ENCODE data around the gene DLEC1. TPM values are rescaled to one million over a fixed set of nuclear protein-coding genes. Genes with fewer than 3 reads are reported as not detected.
"Not testable (repeated sequence)": the region's sequence is repeated elsewhere in the genome, so short reads cannot be mapped to it uniquely, and the experiment has no call there.

DLEC1 gene
- total RNA-seq, 1 donor from 2014 or later, result not detected

DNA sequence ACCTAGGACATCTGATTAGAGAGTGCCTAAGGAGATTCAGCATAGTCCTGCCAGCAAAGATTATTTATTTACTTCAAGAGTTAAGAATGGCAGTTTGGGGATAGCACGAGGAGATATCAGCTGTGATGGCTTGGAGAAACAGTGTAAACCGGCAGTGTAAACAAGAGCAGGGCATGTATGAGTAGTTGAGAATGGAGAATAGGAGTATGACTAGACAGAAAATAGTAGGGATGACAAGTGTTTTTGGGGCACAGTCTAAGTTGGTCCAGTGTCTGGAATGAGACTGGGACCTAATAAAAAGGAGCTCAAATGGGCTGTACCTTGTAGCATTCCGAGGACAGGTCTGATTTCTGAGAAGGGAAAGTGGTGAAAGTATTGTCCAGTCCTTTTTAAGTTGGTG lies 38.1 kb downstream of the DLEC1 start:
- not testable (repeated sequence) for DNase-seq (ENCODE audit: extremely low read depth, low read depth, low spot score)

- DNase-seq (ENCODE audit: extremely low read depth, low read depth, low spot score), result not testable (repeated sequence)
Observed at GRCh38 chr3:38082296-38082695, 43.3 kb downstream of the DLEC1 start.

DNA sequence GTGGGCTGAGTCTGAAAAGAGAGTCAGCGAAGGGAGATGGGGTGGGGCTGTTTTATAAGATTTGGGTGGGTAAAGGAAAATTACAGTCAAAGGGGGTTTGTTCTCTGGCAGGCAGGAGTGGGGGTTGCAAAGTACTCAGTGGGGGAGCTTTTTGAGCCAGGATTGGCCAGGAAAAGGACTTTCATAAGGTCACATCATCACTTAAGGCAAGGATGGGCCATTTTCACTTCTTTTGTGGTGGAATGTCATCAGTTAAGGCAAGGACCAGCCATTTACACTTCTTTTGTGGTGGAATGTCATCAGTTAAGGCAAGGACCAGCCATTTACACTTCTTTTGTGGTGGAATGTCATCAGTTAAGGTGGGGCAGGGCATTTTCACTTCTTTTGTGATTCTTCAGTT lies 44.2 kb downstream of the DLEC1 start:
- not testable (repeated sequence) for DNase-seq (ENCODE audit: extremely low read depth, low read depth, low spot score)

- no peak for DNase-seq (ENCODE audit: extremely low read depth, low read depth, low spot score)
Observed at GRCh38 chr3:38083871-38084333, 44.9 kb downstream of the DLEC1 start.

GRCh38 chr3:38084334-38085310 lies 45.6 kb downstream of the DLEC1 start:
- no peak for DNase-seq (ENCODE audit: extremely low read depth, low read depth, low spot score)

- no peak for DNase-seq (ENCODE audit: extremely low read depth, low read depth, low spot score)
Observed at GRCh38 chr3:38085311-38085942, 46.4 kb downstream of the DLEC1 start.

DNA sequence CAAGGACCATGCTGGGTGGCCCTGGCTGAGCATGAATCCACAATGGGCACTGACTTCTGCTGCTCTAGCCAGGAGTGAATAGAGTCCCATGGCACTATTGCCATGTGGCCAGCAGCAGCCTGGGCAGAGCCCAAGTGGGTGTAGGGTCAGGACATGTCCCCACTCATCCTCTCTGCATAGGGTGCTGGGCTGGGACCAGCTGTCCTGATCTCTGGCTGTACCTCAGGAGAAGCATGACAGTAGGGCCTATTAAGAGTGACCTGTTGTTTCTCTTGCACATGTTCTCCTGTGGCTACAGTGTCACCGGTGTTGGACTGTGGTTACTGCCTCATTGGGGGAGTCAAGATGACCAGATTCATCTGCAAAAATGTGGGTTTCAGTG lies 46.9 kb downstream of the DLEC1 start:
- no peak for DNase-seq (ENCODE audit: extremely low read depth, low read depth, low spot score)

DNA sequence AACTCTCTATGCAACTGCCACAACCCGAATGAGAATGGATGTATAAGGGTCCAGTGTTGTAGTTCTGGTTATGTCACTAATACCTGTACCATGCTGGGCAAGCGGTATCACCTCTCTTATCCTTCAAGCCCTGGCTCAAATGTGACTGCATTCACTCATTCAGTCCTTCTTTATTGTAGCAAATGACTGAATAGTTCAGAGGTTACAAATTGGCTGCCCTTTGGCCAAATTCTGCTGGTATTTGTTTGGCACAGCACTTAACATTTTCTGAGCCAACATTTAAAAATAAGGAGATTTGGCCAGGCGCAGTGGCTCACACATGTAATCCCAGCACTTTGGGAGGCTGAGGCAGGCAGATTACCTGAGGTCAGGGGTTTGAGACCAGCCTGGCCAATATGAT lies 47.5 kb downstream of the DLEC1 start:
- DNase-seq (ENCODE audit: extremely low read depth, low read depth, low spot score), result no peak

DNA sequence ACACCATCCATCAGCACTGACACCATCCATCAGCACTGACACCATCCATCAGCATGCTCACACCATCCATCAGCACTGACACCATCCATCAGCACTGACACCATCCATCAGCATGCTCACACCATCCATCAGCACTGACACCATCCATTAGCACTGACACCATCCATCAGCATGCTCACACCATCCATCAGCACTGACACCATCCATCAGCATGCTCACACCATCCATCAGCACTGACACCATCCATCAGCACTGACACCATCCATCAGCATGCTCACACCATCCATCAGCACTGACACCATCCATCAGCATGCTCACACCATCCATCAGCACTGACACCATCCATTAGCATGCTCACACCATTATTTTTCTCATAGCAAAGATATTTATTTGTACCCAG lies 48.3 kb downstream of the DLEC1 start:
- DNase-seq (ENCODE audit: extremely low read depth, low read depth, low spot score), result not testable (repeated sequence)

GRCh38 chr3:38088126-38089078 lies 49.4 kb downstream of the DLEC1 start:
- DNase-seq (ENCODE audit: extremely low read depth, low read depth, low spot score), result no peak

GRCh38 chr3:38089163-38089562 lies 50.2 kb downstream of the DLEC1 start:
- DNase-seq (ENCODE audit: extremely low read depth, low read depth, low spot score), result no peak

- no peak for DNase-seq (ENCODE audit: extremely low read depth, low read depth, low spot score)
Observed at GRCh38 chr3:38090453-38090852, 51.4 kb downstream of the DLEC1 start.

DNA sequence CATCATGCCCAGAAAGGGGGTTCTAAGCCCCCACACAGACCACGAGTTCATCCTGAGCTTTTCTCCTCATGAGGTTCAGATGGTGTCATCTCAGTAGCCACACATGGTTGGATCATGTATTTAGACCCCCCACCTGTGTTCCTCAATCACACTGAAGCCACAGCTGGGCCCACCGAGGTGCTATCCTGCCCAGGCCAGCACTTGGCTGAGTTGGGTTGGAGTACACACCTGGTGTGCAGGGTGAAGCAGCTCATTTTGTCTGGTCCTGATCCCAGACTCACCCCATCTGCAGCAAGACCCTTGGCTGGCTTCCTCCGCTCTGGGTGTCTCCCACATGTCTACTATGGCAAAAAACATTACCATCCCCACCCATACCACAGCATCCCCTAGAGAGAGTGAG lies 56.0 kb downstream of the DLEC1 start:
- DNase-seq (ENCODE audit: extremely low read depth, low read depth, low spot score), result no peak

- no peak for DNase-seq (ENCODE audit: extremely low read depth, low read depth, low spot score)
Observed at GRCh38 chr3:38095669-38096483, 56.9 kb downstream of the DLEC1 start.

GRCh38 chr3:38097446-38098375 lies 58.7 kb downstream of the DLEC1 start:
- no peak for DNase-seq (ENCODE audit: extremely low read depth, low read depth, low spot score)

- DNase-seq (ENCODE audit: extremely low read depth, low read depth, low spot score), result no peak
Observed at GRCh38 chr3:38098376-38098723, 59.3 kb downstream of the DLEC1 start.

DNA sequence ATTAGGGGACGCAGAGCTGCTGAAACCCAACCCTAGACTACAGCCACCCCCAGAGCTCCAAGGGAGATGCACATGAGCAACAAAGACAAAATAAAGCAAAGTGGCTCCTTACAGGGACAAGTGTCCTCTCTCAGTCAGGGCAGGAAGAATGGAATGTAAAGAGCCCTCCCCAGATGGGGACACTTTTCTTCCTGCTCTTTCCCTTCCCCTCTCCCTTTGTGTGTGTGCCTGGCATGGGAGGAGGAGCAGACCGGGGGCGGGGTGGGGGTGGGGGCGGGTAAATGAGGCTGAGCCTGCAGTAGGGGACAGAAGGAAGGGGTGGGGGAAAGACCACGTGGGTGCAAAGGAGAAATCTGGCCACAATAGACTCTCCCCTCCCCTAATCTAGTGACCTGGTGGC lies 60.5 kb downstream of the DLEC1 start:
- DNase-seq (ENCODE audit: extremely low read depth, low read depth, low spot score), result no peak

DNA sequence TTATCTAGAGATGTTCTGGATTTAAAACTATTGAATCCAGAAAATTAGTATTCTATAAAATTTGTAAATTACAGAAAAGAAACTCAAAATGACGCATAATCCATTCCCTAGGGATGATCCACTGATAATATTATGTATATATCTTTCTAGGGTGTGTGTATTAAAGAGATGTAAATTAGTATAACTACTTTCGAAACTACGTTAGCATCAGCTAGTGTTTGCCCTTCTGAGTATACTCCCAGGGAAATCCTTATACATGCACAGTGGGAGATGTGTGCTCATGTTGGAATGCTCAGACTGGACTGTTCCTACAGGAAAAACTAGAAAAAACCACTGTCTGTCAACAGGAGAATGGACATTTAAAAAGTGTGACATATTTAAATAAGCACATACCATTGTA lies 61.5 kb downstream of the DLEC1 start:
- DNase-seq (ENCODE audit: extremely low read depth, low read depth, low spot score), result no peak

Measured in glomerular endothelial cell (primary cell).